Hepatocyte (in vitro differentiated cells): ENCODE results near the gene DNLZ. TPM values are rescaled to one million over a fixed set of nuclear protein-coding genes. Genes with fewer than 3 reads are reported as not detected.

ENCODE experiments used
- DNase-seq: peaks from one replicate; pipeline ENCODE4 v3.0.0-alpha.2; 2016; ENCODE audit warnings: low spot score
- H2AFZ ChIP-seq: fragments of 200-600 bp; sonication (generic); 2 replicates; pipeline ENCODE4 v1.6.0; 2016; ENCODE audit warnings: antibody characterized with exemption, mild to moderate bottlenecking
- H3K27ac ChIP-seq: fragments of 200-600 bp; sonication (generic); 2 replicates; pipeline ENCODE4 v1.5.1; 2016; ENCODE audit warnings: mild to moderate bottlenecking
- H3K27me3 ChIP-seq: fragments of 200-600 bp; sonication (generic); 2 replicates; pipeline ENCODE4 v1.6.1; 2016
- H3K36me3 ChIP-seq: fragments of 200-600 bp; sonication (generic); replicated peaks from 2 replicates; pipeline ENCODE4 v1.5.1; 2016; ENCODE audit warnings: low read depth; ENCODE audit not compliant: insufficient read depth
- H3K4me1 ChIP-seq: fragments of 200-600 bp; sonication (generic); 2 replicates; pipeline ENCODE4 v1.5.1; 2016; ENCODE audit warnings: mild to moderate bottlenecking, moderate library complexity; ENCODE audit not compliant: insufficient read depth
- H3K4me2 ChIP-seq: fragments of 200-600 bp; sonication (generic); 2 replicates; pipeline ENCODE4 v1.6.0; 2016
- H3K4me3 ChIP-seq: fragments of 200-600 bp; sonication (generic); 2 replicates; pipeline ENCODE4 v1.5.1; 2016; ENCODE audit warnings: mild to moderate bottlenecking
- H3K79me2 ChIP-seq: fragments of 200-600 bp; sonication (generic); 2 replicates; pipeline ENCODE4 v1.6.0; 2017; ENCODE audit warnings: mild to moderate bottlenecking
- H3K9me2 ChIP-seq: fragments of 200-600 bp; sonication (generic); replicated peaks from 2 replicates; pipeline ENCODE4 v1.6.0; 2017; ENCODE audit warnings: mild to moderate bottlenecking; ENCODE audit not compliant: insufficient read depth
- H3K9me3 ChIP-seq: fragments of 200-600 bp; sonication (generic); 2 replicates; pipeline ENCODE4 v1.5.1; 2016; ENCODE audit warnings: low read depth, mild to moderate bottlenecking
- H4K20me1 ChIP-seq: fragments of 200-600 bp; sonication (generic); 2 replicates; pipeline ENCODE4 v1.6.0; 2016; ENCODE audit warnings: mild to moderate bottlenecking; ENCODE audit not compliant: insufficient read depth, poor library complexity, severe bottlenecking
- CTCF ChIP-seq: fragments of 200-600 bp; sonication (generic); IDR thresholded peaks from 2 replicates; pipeline ENCODE4 v1.5.1; 2016; ENCODE audit warnings: antibody characterized with exemption, mild to moderate bottlenecking; ENCODE audit not compliant: poor library complexity
- EZH2 ChIP-seq: fragments of 200-600 bp; sonication (generic); IDR thresholded peaks from 2 replicates; pipeline ENCODE4 v1.6.1; 2016; ENCODE audit warnings: antibody characterized with exemption, mild to moderate bottlenecking, borderline replicate concordance
- EZH2phosphoT487 ChIP-seq: fragments of 200-600 bp; sonication (generic); IDR thresholded peaks from one replicate; pipeline ENCODE4 v1.6.1; 2018; ENCODE audit warnings: antibody characterized with exemption, mild to moderate bottlenecking, low read depth, moderate library complexity; ENCODE audit not compliant: unreplicated experiment, severe bottlenecking
- WGBS: methylation state at CpG from one replicate; pipeline ENCODE4 v1.1.6; 2016; ENCODE audit warnings: low lambda C conversion rate; ENCODE audit errors: missing lambda C conversion rate; 5-methylcytosine and 5-hydroxymethylcytosine counted together
- polyA plus RNA-seq: library from polyadenylated mRNA; unstranded; fragments of >200 nt; fragmentation: Nextera tagmentation; extraction: Ambion mirVana; gene quantifications from 2 replicates; pipeline ENCODE4 v1.2.1, GENCODE V29; 2016
- total RNA-seq: library from RNA; depleted of rRNA; stranded (reverse); fragments of >200 nt; gene quantifications from 2 replicates; pipeline ENCODE4 v1.2.3, GENCODE V29; 2014

DNLZ gene
- total and polyA plus RNA-seq, 2 experiments from 2014 or later = 21.5 to 24.3 TPM

- H3K79me2 ChIP-seq = peaks cover 16% of the 10 kb centered on the region
- H3K36me3 ChIP-seq = no peaks in the 10 kb centered on the region
- WGBS = 95% methylated on average over 5 of the region's 5 CpGs
- no peaks in the 10 kb centered on the region for H3K9me2 ChIP-seq
- H3K27ac ChIP-seq = no peak overlapping the region
- no peak overlapping the region for H3K4me2 ChIP-seq
- DNase-seq = no peak
- no peak overlapping the region for H3K4me3 ChIP-seq
- no peak overlapping the region for H2AFZ ChIP-seq
- H4K20me1 ChIP-seq = no peaks in the 10 kb centered on the region
- TF ChIP-seq CTCF (no peak), EZH2phosphoT487 (no peak), EZH2 (no peak)
- peaks cover 9% of the 10 kb centered on the region for H3K4me1 ChIP-seq
- no peaks in the 10 kb centered on the region for H3K9me3 ChIP-seq
- no peaks in the 10 kb centered on the region for H3K27me3 ChIP-seq
Measured at GRCh38 chr9:136403538-136403914, 40.0 kb upstream of the DNLZ start.

GRCh38 chr9:136402067-136402466, 38.5 kb upstream of the DNLZ start:
- H3K36me3 ChIP-seq = no peaks in the 10 kb centered on the region
- no peak for DNase-seq

GRCh38 chr9:136401173-136401922, 37.8 kb upstream of the DNLZ start:
- no peak overlapping the region for H3K27ac ChIP-seq

More at GRCh38 chr9:136402067-136402466, 38.5 kb upstream of the DNLZ start:
- H3K9me2 ChIP-seq = no peaks in the 10 kb centered on the region
- H3K4me1 ChIP-seq = peaks cover 11% of the 10 kb centered on the region
- H3K79me2 ChIP-seq = peaks cover 26% of the 10 kb centered on the region
- H3K4me3 ChIP-seq = no peak overlapping the region
- 83% methylated on average over 13 of the region's 13 CpGs for WGBS
- no peaks in the 10 kb centered on the region for H3K27me3 ChIP-seq
- no peak overlapping the region for H3K27ac ChIP-seq
- no peaks in the 10 kb centered on the region for H3K9me3 ChIP-seq
- TF ChIP-seq EZH2phosphoT487 (no peak), CTCF (no peak), EZH2 (no peak)
- no peak overlapping the region for H3K4me2 ChIP-seq
- no peaks in the 10 kb centered on the region for H4K20me1 ChIP-seq
- no peak overlapping the region for H2AFZ ChIP-seq

GRCh38 chr9:136400038-136400834, 36.7 kb upstream of the DNLZ start, which contains the start of gene SNAPC4:
TSS of gene SNAPC4 (minus strand) at chr9:136400170. CDS start at chr9:136398428, 1,742 bp downstream.
- 14% methylated on average over 65 of the region's 71 CpGs for WGBS
- Histone ChIP-seq H3K36me3 (no peaks in the 10 kb centered on the region), H3K79me2 (peaks cover 27% of the 10 kb centered on the region), H3K4me3 (peak within 1 kb of the TSS; percentile 97), H3K9me3 (no peaks in the 10 kb centered on the region), H3K4me2 (peak within 1 kb of the TSS; percentile 93), H3K4me1 (peaks cover 11% of the 10 kb centered on the region), H3K9me2 (no peaks in the 10 kb centered on the region), H2AFZ (peak within 1 kb of the TSS; percentile 86), H3K27me3 (no peaks in the 10 kb centered on the region), H4K20me1 (no peaks in the 10 kb centered on the region), H3K27ac (peak within 1 kb of the TSS; percentile 85)
- DNase-seq = peak; percentile 96
- TF ChIP-seq CTCF = peak; percentile 91
- TF ChIP-seq EZH2phosphoT487 = no peak
- TF ChIP-seq EZH2 = no peak

More at GRCh38 chr9:136401173-136401922, 37.8 kb upstream of the DNLZ start:
- H3K27me3 ChIP-seq = no peaks in the 10 kb centered on the region
- no peak overlapping the region for H2AFZ ChIP-seq
- no peak overlapping the region for H3K4me2 ChIP-seq
- no peak for TF ChIP-seq EZH2
- no peaks in the 10 kb centered on the region for H3K9me2 ChIP-seq
- peaks cover 11% of the 10 kb centered on the region for H3K4me1 ChIP-seq
- no peaks in the 10 kb centered on the region for H3K36me3 ChIP-seq
- no peaks in the 10 kb centered on the region for H4K20me1 ChIP-seq
- no peaks in the 10 kb centered on the region for H3K9me3 ChIP-seq
- peaks cover 27% of the 10 kb centered on the region for H3K79me2 ChIP-seq
- no peak overlapping the region for H3K4me3 ChIP-seq
- WGBS = 89% methylated on average over 18 of the region's 18 CpGs
- no peak for DNase-seq
